Posterior vena cava (tissue), 2 donors: ENCODE data around the gene F11. TPM values are rescaled to one million over a fixed set of nuclear protein-coding genes. Genes with fewer than 3 reads are reported as not detected.
"Not testable (repeated sequence)": the region's sequence is repeated elsewhere in the genome, so short reads cannot be mapped to it uniquely, and the experiment has no call there.

Experiments
- DNase-seq: peaks from one replicate; pipeline ENCODE4 v3.0.0-alpha.2; 2020; ENCODE audit warnings: low spot score
- intact Hi-C, 2 donors: fragments of 100-400 bp; cut with DNase I; formaldehyde crosslinking; loops; one replicate each; pipeline versions ENCODE4 v1.14.1 to v1.14.2; 2022 to 2023
- long read RNA-seq, 2 donors: library from polyadenylated mRNA; unstranded; transcript quantifications; one replicate each; pipeline ENCODE4 v2.0.0, GENCODE V29; 2020 to 2021
- total RNA-seq, 2 donors: library from RNA; stranded (reverse); fragmentation: NEBNext Ultra II Directional; extraction: Animal tissue kit (Norgen Biotek cat#: 25700); gene quantifications; one replicate each; pipeline ENCODE4 v1.2.1, GENCODE V29; 2021
- donor health status: DM: yes; HTN: yes; CAD: no.
- donor health status: DM: yes; HTN: yes; CAD: no.

F11 gene
- under 1 TPM in 1 of 2 donors, not detected in 1; 0.74 TPM for total RNA-seq
- long read RNA-seq, donor 1: 0 reads
- long read RNA-seq, donor 2: 0 reads

DNA sequence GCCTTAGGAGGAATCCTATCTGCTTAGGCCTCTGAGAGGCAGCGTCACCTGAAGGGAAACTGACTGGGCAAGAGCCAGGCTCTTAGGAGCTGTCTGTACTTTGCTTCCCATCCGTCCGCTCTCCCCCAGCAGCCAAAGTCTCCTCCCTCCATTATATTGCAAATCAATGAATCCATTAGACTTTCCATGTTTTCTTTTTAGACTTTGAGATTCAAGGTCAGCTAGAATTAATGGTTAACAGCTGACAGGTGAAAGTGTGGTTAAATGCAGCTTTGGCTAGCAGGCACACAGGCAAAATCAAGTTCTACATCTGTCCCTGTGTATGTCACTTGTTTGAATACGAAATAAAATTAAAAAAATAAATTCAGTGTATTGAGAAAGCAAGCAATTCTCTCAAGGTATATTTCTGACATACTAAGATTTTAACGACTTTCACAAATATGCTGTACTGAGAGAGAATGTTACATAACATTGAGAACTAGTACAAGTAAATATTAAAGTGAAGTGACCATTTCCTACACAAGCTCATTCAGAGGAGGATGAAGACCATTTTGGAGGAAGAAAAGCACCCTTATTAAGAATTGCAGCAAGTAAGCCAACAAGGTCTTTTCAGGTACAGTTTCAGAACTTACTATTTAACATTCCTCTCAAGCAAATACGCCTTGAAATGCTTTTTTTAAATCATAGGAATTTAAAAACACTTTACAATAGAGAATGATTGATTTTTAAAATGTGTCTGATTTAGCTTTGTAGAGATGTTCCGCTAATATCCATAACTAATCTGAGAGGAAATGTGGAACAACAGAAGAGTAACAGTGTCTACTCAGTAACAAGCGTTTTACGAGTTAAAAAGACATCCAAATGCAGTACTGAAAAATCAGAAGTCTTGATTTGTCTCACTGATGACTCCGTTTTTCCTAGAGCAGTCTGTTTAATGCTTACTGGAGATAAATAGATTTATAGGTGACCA lies at the start of gene F11:
TSS of gene F11 (plus strand) at position 507 of the 970 bp plus-strand sequence. CDS start 948 bp downstream, outside the sequence.
- DNase-seq: no peak
- intact Hi-C loops: no loop called here

DNA sequence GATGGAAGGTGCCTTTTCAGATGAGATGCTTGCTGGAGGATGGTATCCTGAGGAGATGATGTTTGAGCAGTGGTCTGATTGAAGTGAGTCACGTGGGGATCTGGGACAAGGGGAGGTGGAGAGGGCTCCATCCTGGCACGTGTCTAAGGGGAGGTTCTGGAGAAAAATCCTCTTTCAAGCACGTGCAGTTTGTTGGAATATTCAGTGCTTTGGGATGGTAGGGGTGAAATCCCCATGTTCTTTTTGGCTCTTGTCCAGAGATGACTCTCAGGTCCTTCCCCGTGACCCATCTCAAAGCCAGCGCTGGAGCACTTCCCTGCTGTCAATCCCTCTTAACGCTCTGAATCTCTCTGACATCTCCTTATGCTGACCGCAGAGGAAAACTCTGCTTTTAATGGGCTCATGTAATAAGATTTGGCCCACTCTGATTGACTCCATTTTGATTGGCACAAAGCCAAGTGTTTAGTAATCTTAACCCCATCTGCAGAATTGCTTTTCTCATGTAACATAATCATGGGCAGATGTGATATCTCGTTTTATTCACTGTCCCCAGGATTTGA lies 49.4 kb upstream of the F11 start:
- intact Hi-C loops: no loop called here
- no peak for DNase-seq

GRCh38 chr4:186217733-186218293 lies 48.2 kb upstream of the F11 start:
- DNase-seq: no peak
- intact Hi-C loops: no loop called here

DNA sequence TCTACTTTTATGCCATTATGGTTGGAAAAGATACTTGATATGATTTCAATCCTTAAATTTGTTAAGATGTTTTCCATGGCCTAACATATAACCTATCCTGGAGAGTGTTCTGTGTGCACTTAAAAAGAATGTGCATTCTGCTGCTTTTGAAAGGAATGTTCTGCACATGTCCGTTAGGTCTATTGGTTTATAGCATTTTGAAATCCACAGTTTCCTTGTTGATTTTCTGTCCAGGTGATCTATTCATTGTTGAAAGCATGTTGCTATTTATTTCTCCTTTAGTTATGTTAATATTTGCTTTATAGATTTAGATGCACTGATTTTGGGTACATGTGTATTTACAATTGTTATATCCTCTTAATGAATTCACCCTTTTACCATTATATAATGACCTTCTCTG lies 44.4 kb upstream of the F11 start:
- intact Hi-C loops: no loop called here
- no peak for DNase-seq

GRCh38 chr4:186225848-186226247 lies 40.1 kb upstream of the F11 start:
- intact Hi-C loops: no loop called here
- DNase-seq: no peak

GRCh38 chr4:186226521-186227189 lies 39.3 kb upstream of the F11 start:
- no peak for DNase-seq
- intact Hi-C loops: no loop called here

DNA sequence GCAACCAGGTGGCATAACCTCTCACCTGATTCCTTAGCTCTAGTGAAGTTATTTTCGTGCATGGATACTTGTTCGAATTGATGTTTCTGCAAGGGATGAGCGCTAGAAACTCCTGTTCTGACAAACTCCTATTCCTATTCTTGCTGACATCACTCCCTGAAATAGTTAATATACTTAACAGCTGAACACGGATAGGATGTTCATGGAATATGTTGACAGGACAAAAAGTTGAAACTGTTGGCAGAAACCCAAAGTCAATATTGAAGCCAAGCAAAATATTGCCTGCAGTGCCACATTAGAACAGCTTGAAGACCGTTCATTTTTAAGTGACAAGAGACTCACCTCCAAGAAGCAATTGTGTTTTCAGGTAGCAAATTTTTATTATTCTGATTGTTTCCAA lies 38.8 kb upstream of the F11 start, which contains the start of gene KLKB1:
TSS of gene KLKB1 (plus strand) at position 287 of the 400 bp plus-strand sequence. CDS start 689 bp downstream, outside the sequence.
- intact Hi-C loops: no loop called here
- no peak for DNase-seq

DNA sequence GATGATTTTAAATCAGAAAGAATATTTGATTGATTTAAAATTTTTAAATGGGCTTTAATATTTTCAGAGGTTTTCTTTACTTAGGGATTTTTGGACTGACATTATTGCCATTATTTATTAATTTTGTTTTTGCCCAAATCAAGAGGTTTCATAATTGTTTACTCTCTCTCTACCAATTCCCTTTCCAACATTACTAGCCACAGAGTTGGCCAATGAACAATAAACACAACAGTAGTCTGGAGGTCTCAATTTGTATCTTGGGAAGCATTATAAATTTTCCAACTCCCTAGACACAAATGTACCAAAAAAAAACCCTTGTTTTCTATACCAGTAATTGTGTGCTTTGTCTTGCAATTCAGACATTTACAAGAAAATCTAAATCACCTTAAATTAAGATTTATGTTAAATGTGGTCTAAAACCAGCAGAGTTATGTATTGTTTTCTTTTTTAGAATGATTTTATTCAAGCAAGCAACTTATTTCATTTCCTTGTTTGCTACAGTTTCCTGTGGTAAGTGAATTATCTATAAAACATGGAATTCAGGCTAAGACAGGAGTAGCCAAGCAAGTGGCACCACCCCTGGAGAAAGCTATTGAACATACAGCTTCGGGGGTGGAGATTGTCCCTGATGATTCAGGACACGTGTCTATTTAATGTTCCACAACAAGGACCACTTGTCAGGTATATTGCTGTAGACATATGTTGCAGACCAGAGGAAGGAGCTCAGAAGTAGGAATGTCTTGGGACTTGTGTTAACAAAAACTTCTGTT lies 38.1 kb upstream of the F11 start:
- intact Hi-C loops: no loop called here
- no peak for DNase-seq

DNA sequence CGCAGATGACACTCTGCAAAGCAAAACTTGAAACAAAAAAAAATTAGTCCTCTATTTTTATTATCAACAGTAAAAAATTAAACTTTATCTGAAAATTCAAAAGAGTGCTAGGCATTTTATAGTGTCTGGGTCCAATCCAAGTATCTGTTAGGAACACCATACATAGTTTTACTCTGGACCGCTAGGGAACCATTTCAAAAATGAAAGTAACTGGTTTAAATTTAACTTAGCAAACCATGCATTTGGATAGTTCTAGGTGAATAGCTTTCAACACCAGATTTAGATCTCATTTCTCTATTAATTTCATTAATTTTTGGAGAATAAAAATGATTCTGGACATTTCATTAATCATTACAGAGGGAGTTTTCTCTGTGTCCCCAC lies 37.5 kb upstream of the F11 start:
- intact Hi-C loops: no loop called here
- DNase-seq: no peak

DNA sequence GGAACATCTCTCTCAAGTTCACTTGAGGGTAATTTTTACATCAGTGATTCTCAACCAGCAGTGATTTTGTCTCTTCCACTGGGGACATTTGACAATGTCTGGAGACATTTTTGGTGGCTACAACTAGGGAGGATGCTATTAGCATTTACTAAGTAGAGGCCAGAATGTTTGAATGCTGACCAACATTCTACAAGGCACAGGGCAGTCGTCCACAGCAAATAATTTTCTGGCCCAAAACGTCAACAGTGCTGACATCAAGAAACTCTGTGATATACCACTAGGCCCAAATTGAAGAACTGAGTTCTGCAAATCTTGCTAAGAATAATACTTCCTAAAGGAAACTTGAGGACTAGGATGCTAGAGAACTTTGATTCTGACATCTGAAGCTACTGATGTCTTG lies 31.6 kb upstream of the F11 start:
- DNase-seq: no peak
- intact Hi-C loops: no loop called here

GRCh38 chr4:186236126-186236525 lies 29.9 kb upstream of the F11 start:
- intact Hi-C loops: no loop called here
- DNase-seq: no peak

GRCh38 chr4:186240452-186240847 lies 25.5 kb upstream of the F11 start:
- intact Hi-C loops: no loop called here
- no peak for DNase-seq

DNA sequence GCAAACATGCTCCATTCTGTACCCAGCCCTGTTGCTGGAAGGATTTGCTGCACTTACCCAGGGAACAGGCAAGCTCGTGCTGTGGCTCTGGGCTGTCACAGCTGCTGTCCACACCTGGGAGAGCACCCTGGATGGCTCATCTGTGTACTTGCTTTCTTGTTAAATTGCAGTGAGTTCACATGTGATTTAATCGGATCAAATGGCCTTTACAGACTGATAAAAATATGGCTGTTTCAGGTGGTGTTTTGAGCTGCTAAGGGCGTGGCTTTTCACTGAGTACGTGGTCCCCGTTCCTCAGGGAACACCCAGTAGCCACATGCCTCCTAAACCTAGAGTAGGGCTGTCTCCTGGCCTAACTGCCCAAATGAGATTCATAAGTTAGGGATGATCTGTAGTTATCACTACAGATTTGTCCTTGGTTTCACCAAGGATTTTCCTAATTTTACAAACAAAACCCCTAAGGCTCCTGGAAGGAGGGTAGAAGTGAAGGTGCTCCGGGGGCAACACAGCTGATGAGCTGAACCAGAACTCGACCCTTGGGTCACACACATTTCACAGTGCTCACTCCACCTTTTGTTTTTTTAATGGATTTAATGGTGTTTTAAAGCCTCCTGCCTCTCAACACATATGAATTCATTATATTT lies 25.0 kb upstream of the F11 start:
- intact Hi-C loops: no loop called here
- DNase-seq: no peak

GRCh38 chr4:186241616-186242015 lies 24.4 kb upstream of the F11 start:
- DNase-seq: no peak
- intact Hi-C loops: no loop called here

- intact Hi-C loops, DNase-seq: not testable (repeated sequence)
These were observed 24.0 kb upstream of the F11 start for GRCh38 chr4:186242031-186242430.

GRCh38 chr4:186243331-186243730 lies 22.7 kb upstream of the F11 start:
- intact Hi-C loops: no loop called here
- no peak for DNase-seq

- intact Hi-C loops: no loop called here
- no peak for DNase-seq
These were observed 21.2 kb upstream of the F11 start for GRCh38 chr4:186244835-186245234.

- intact Hi-C loops, DNase-seq: not testable (repeated sequence)
These were observed 18.8 kb upstream of the F11 start for GRCh38 chr4:186247062-186247752.
